Cardiac atrium fibroblast (primary cell): Measurements from ENCODE around the gene CFAP91. TPM values are rescaled to one million over a fixed set of nuclear protein-coding genes. Genes with fewer than 3 reads are reported as not detected.

Experiments used
- total RNA-seq: library from RNA; depleted of rRNA; stranded (reverse); fragments of >200 nt; gene quantifications from 2 replicates; pipeline ENCODE4 v1.2.3, GENCODE V29; 2015

The CFAP91 gene
- total RNA-seq: not detected in 2 replicates

GRCh38 chr3:119702530-119703527 lies at the start of gene CFAP91:
Gene CFAP91 (plus strand): TSS chr3:119703022. CDS start chr3:119703099, 77 bp downstream.

GRCh38 chr3:119660474-119661440 lies 42.1 kb upstream of the CFAP91 start, which contains the start of gene POPDC2:
Gene POPDC2 (minus strand): TSS chr3:119660589. CDS start chr3:119660423, 166 bp downstream.

GRCh38 chr3:119676771-119677640 lies 25.8 kb upstream of the CFAP91 start, which contains the start of gene COX17:
Gene COX17 (minus strand): TSS chr3:119677406. CDS start chr3:119677310, 96 bp downstream.

Other genes starting within 250 kb of the CFAP91 start
- 62.2 and 64.4 TPM in 2 replicates for gene TMEM39A, start 239.4 kb upstream of the CFAP91 start, total RNA-seq
- 11.9 and 16.4 TPM in 2 replicates for gene POGLUT1, start 234.1 kb upstream of the CFAP91 start, total RNA-seq
- gene TIMMDC1, start 204.5 kb upstream of the CFAP91 start, total RNA-seq: 45.5 and 54.1 TPM in 2 replicates
- gene CD80, start 143.4 kb upstream of the CFAP91 start, total RNA-seq: not detected in 2 replicates
- gene ADPRH, start 123.5 kb upstream of the CFAP91 start, total RNA-seq: 1.1 and 4.5 TPM in 2 replicates
- gene PLA1A, start 105.1 kb upstream of the CFAP91 start, total RNA-seq: not detected in 2 replicates
- gene POPDC2, start 42.4 kb upstream of the CFAP91 start, total RNA-seq: 0.81 TPM in 1 of 2 replicates, not detected in the other
- gene COX17, start 25.6 kb upstream of the CFAP91 start, total RNA-seq: 10.7 and 14.1 TPM in 2 replicates
- not detected in 2 replicates for gene NR1I2, start 79.1 kb downstream of the CFAP91 start, total RNA-seq